GM12891 (cell line): ENCODE results near the gene NRDC.

Experiments used
- PAX5 ChIP-seq: IDR thresholded peaks from 2 replicates; pipeline ENCODE4 v1.6.1; 2011; ENCODE audit warnings: low read length, moderate library complexity, mild to moderate bottlenecking; ENCODE audit not compliant: insufficient read depth, severe bottlenecking
- POLR2A ChIP-seq: IDR thresholded peaks from 2 replicates; pipeline ENCODE4 v1.6.1; 2011; ENCODE audit warnings: low read depth, low read length, control low read depth
- POLR2AphosphoS5 ChIP-seq: IDR thresholded peaks from 2 replicates; pipeline ENCODE4 v1.6.1; 2011; ENCODE audit warnings: low read depth, low read length, control low read depth
- POU2F2 ChIP-seq: IDR thresholded peaks from 2 replicates; pipeline ENCODE4 v1.6.1; 2011; ENCODE audit warnings: low read depth, mild to moderate bottlenecking, control low read depth, low read length, moderate library complexity
- SPI1 ChIP-seq: IDR thresholded peaks from 2 replicates; pipeline ENCODE4 v1.6.1; 2011; ENCODE audit warnings: low read depth, low read length, control low read depth
- TAF1 ChIP-seq: IDR thresholded peaks from 2 replicates; pipeline ENCODE4 v1.6.1; 2011; ENCODE audit warnings: low read depth, low read length, control low read depth

GRCh38 chr1:51833700-51834099 lies 44.8 kb downstream of the NRDC start:
- no peak for TF ChIP-seq POLR2A
- TF ChIP-seq POLR2AphosphoS5 = no peak
- no peak for TF ChIP-seq TAF1
- no peak for TF ChIP-seq POU2F2
- TF ChIP-seq SPI1 = no peak
- TF ChIP-seq PAX5 = no peak
